Naive thymus-derived CD4-positive, alpha-beta T cell (primary cell): ENCODE measurements around the gene WDR82. TPM values are rescaled to one million over a fixed set of nuclear protein-coding genes. Genes with fewer than 3 reads are reported as not detected.

ENCODE experiments used
- ATAC-seq: fragments of 150-1000 bp; cut with Tn5 transposase; 2 replicates; pipeline ENCODE4 v1.10.0; 2021; ENCODE audit warnings: mild to moderate bottlenecking, moderate library complexity
- CTCF ChIA-PET: fragments of 350-600 bp; sonication (Branson Sonifier 250); formaldehyde crosslinking; loops from one replicate; lab custom pipeline; 2021; ENCODE audit warnings: antibody characterized with exemption; lab: Charles Lee
- POLR2A ChIA-PET: fragments of 350-600 bp; sonication (Branson Sonifier 250); formaldehyde crosslinking; loops from one replicate; lab custom pipeline; 2021; ENCODE audit warnings: antibody characterized with exemption, inconsistent platforms; lab: Charles Lee
- DNase-seq, 9 donors: peaks; one replicate each; pipeline versions ENCODE4 v3.0.0 to v3.0.0-alpha.2; 2020 to 2022; ENCODE audit warnings: mixed read lengths in 1 of 9
- H3K27ac ChIP-seq: one replicate; pipeline ENCODE4 v1.7.0; 2013; ENCODE audit warnings: mild to moderate bottlenecking, low read depth, low read length, moderate library complexity
- H3K27me3 ChIP-seq, 2 donors: one replicate each; pipeline ENCODE4 v1.7.0; 2013; ENCODE audit warnings: low read length in 2 of 2, mild to moderate bottlenecking in 2 of 2, moderate library complexity in 2 of 2; ENCODE audit not compliant: control insufficient read depth in 2 of 2, insufficient read depth in 2 of 2
- H3K36me3 ChIP-seq, 3 experiments: 1 replicate in 2 of 3; 2 replicates in 1 of 3; pipeline ENCODE4 v1.7.0; 2013; ENCODE audit warnings: low read length in 3 of 3, mild to moderate bottlenecking in 3 of 3, moderate library complexity in 1 of 3; ENCODE audit not compliant: insufficient read depth in 3 of 3, control insufficient read depth in 2 of 3
- H3K4me1 ChIP-seq, 2 donors: one replicate each; pipeline ENCODE4 v1.7.0; 2013; ENCODE audit warnings: low read length in 2 of 2, mild to moderate bottlenecking in 2 of 2, moderate library complexity in 1 of 2; ENCODE audit not compliant: control insufficient read depth in 2 of 2, insufficient read depth in 2 of 2
- H3K4me3 ChIP-seq: 2 replicates; pipeline ENCODE4 v1.7.0; 2013; ENCODE audit warnings: mild to moderate bottlenecking, low read length
- H3K9me3 ChIP-seq, 3 experiments: 1 replicate in 2 of 3; 2 replicates in 1 of 3; pipeline ENCODE4 v1.7.0; 2013; ENCODE audit warnings: low read length in 3 of 3; ENCODE audit not compliant: control insufficient read depth in 2 of 3
- H3K27ac Mint-ChIP-seq, 9 donors: one replicate each; pipeline ENCODE4 v1.8.0; 2020 to 2022; ENCODE audit warnings: mixed read lengths in 9 of 9, mild to moderate bottlenecking in 8 of 9, moderate library complexity in 5 of 9, inconsistent platforms in 2 of 9
- H3K27me3 Mint-ChIP-seq, 5 donors: one replicate each; pipeline ENCODE4 v1.8.0; 2021 to 2022; ENCODE audit warnings: mixed read lengths in 5 of 5, mild to moderate bottlenecking in 1 of 5
- H3K36me3 Mint-ChIP-seq, 5 donors: one replicate each; pipeline ENCODE4 v1.8.0; 2020 to 2022; ENCODE audit warnings: mixed read lengths in 5 of 5, mild to moderate bottlenecking in 3 of 5, inconsistent platforms in 1 of 5
- H3K4me1 Mint-ChIP-seq, 7 donors: one replicate each; pipeline ENCODE4 v1.8.0; 2020 to 2022; ENCODE audit warnings: mixed read lengths in 7 of 7, mild to moderate bottlenecking in 3 of 7, inconsistent platforms in 1 of 7
- H3K4me3 Mint-ChIP-seq, 10 donors: one replicate each; pipeline ENCODE4 v1.8.0; 2020 to 2022; ENCODE audit warnings: mild to moderate bottlenecking in 10 of 10, mixed read lengths in 10 of 10, moderate library complexity in 6 of 10, inconsistent platforms in 2 of 10
- H3K9me3 Mint-ChIP-seq, 11 donors: one replicate each; pipeline ENCODE4 v1.8.0; 2020 to 2022; ENCODE audit warnings: mixed read lengths in 11 of 11, mild to moderate bottlenecking in 4 of 11, inconsistent platforms in 1 of 11, moderate library complexity in 1 of 11
- intact Hi-C, 2 donors: fragments of 100-400 bp; cut with micrococcal nuclease; formaldehyde crosslinking; loops; one replicate each; pipeline ENCODE4 v1.15.1; 2023
- polyA plus RNA-seq, 2 donors: library from polyadenylated mRNA; unstranded; fragments of 300-500 nt; fragmentation: Illumina TruSeq; gene quantifications; one replicate each; pipeline ENCODE4 v1.2.3, GENCODE V29; 2021
- total RNA-seq, 6 experiments: library from RNA in 5 of 6; stranded (reverse) in 5 of 6; gene quantifications; 1 replicate in 5 of 6; 2 replicates in 1 of 6; pipeline ENCODE4 v1.2.3 and lab custom pipeline; 2021 to 2026

Gene WDR82
- total and polyA plus RNA-seq, 7 experiments from 2014 or later = 112 to 181 (median 135) TPM

GRCh38 chr3:52221563-52222318 is 56.7 kb downstream of the WDR82 start:
- no peaks in the 10 kb centered on the region for H3K27me3 ChIP-seq
- H3K27ac Mint-ChIP-seq = peak overlapping the region; percentile 79 to 94 (median 92)
- peak overlapping the region; percentile 59 for H3K27ac ChIP-seq
- H3K9me3 ChIP-seq = no peaks in the 10 kb centered on the region
- peak overlapping the region; percentile 76 to 88 (median 84) for H3K4me3 Mint-ChIP-seq
- H3K4me1 Mint-ChIP-seq = peaks cover 72 to 98% (median 88%) of the 10 kb centered on the region in 7 donors
- no peaks in the 10 kb centered on the region for H3K36me3 ChIP-seq
- H3K27me3 Mint-ChIP-seq = no peaks in the 10 kb centered on the region
- DNase-seq (peak in 7 of 9 donors; percentile 72 to 81 (median 79)), ATAC-seq (peak; percentile 58)
- POLR2A ChIA-PET = interaction anchor here (0.6 to 46.3 kb wide), 14 partner anchors 11 to 297 kb away, joined by 3 to 1418 read pairs (median 7); partner anchors contain the start of genes GLYCTK, PPM1M, TWF2 and WDR82
- CTCF ChIA-PET = interaction anchor here (0.6 to 7.5 kb wide), 16 partner anchors 9 to 540 kb away, joined by 3 to 71 read pairs (median 6); partner anchors contain the start of genes POC1A and TWF2
- peaks cover 70 to 93% of the 10 kb centered on the region in 2 donors for H3K4me1 ChIP-seq
- H3K9me3 Mint-ChIP-seq = no peaks in the 10 kb centered on the region
- intact Hi-C loops = loop anchor here (1.0 to 10.0 kb wide), 7 partner anchors 17 to 226 kb away; partner anchors contain the start of genes POC1A (in 2 of the 2), TWF2 (in 2 of the 2), DUSP7 (in 1 of the 2) and SEMA3G (in 1 of the 2)
- peaks cover 0 to 12% (median 2%) of the 10 kb centered on the region in 5 donors for H3K36me3 Mint-ChIP-seq
- H3K4me3 ChIP-seq = peak overlapping the region; percentile 50

GRCh38 chr3:52221141-52221562 is 57.3 kb downstream of the WDR82 start:
- Histone ChIP-seq H3K4me3 (no peak overlapping the region), H3K4me1 (peaks cover 75 to 93% of the 10 kb centered on the region in 2 donors), H3K36me3 (no peaks in the 10 kb centered on the region), H3K9me3 (no peaks in the 10 kb centered on the region), H3K27ac (no peak overlapping the region), H3K27me3 (no peaks in the 10 kb centered on the region)
- H3K27ac Mint-ChIP-seq = peak overlapping the region in 6 of 9 donors; percentile 12 to 93 (median 84)
- H3K36me3 Mint-ChIP-seq = peaks cover 0 to 12% (median 5%) of the 10 kb centered on the region in 5 donors
- ChIA-PET CTCF (interaction anchor here (0.7 to 7.5 kb wide), 19 partner anchors 9 to 130 kb away, joined by 3 to 71 read pairs (median 5); partner anchors contain the start of genes POC1A and TWF2), POLR2A (interaction anchor here (1.2 to 46.3 kb wide), 10 partner anchors 12 to 168 kb away, joined by 3 to 1418 read pairs (median 12); partner anchors contain the start of genes ALAS1, GLYCTK, PPM1M and TWF2)
- no peaks in the 10 kb centered on the region for H3K27me3 Mint-ChIP-seq
- no peaks in the 10 kb centered on the region for H3K9me3 Mint-ChIP-seq
- DNase-seq (no peak), ATAC-seq (no peak)
- intact Hi-C loops = loop anchor here (2.0 to 10.0 kb wide), 5 partner anchors 18 to 226 kb away; partner anchors contain the start of genes DUSP7 (in 1 of the 2), POC1A (in 1 of the 2), SEMA3G (in 1 of the 2) and TWF2 (in 1 of the 2)
- peak overlapping the region in 8 of 10 donors; percentile 21 to 88 (median 82) for H3K4me3 Mint-ChIP-seq
- H3K4me1 Mint-ChIP-seq = peaks cover 69 to 96% (median 86%) of the 10 kb centered on the region in 7 donors

GRCh38 chr3:52220380-52221026 is 57.9 kb downstream of the WDR82 start:
- H3K27ac ChIP-seq = no peak overlapping the region

GRCh38 chr3:52218937-52219650 is 59.4 kb downstream of the WDR82 start:
- Mint-ChIP-seq H3K9me3 (no peaks in the 10 kb centered on the region), H3K27me3 (no peaks in the 10 kb centered on the region), H3K4me1 (peaks cover 59 to 82% (median 74%) of the 10 kb centered on the region in 7 donors), H3K4me3 (peak overlapping the region in 8 of 10 donors; percentile 27 to 60 (median 48)), H3K27ac (peak overlapping the region in 8 of 9 donors; percentile 52 to 89 (median 72)), H3K36me3 (peaks cover 7 to 22% (median 15%) of the 10 kb centered on the region in 5 donors)
- H3K36me3 ChIP-seq = peaks cover 0 to 19% (median 8%) of the 10 kb centered on the region in 3 experiments
- peak overlapping the region; percentile 16 for H3K27ac ChIP-seq
- H3K4me3 ChIP-seq = no peak overlapping the region
- no peak for DNase-seq
- H3K4me1 ChIP-seq = peaks cover 76% of the 10 kb centered on the region in 2 donors
- intact Hi-C loops = loop anchor here in 1 of 2 donors (2.0 kb wide), 1 partner anchor 20 kb away; the partner anchor contains the start of gene ALAS1
- no peak for ATAC-seq
- no peaks in the 10 kb centered on the region for H3K27me3 ChIP-seq
- ChIA-PET CTCF (interaction anchor here (0.8 to 7.5 kb wide), 11 partner anchors 10 to 228 kb away, joined by 3 to 71 read pairs (median 5); no protein-coding TSS in a partner anchor), POLR2A (interaction anchor here (0.7 to 46.3 kb wide), 7 partner anchors 10 to 120 kb away, joined by 3 to 1418 read pairs (median 4); partner anchors contain the start of genes GLYCTK, TWF2 and WDR82)
- no peaks in the 10 kb centered on the region for H3K9me3 ChIP-seq

More at GRCh38 chr3:52220380-52221026, 57.9 kb downstream of the WDR82 start:
- ChIA-PET POLR2A (interaction anchor here (0.9 to 46.3 kb wide), 8 partner anchors 12 to 278 kb away, joined by 3 to 1418 read pairs (median 14); partner anchors contain the start of genes ALAS1, GLYCTK, PARP3 and PPM1M), CTCF (interaction anchor here (0.6 to 7.5 kb wide), 26 partner anchors 8 to 279 kb away, joined by 3 to 71 read pairs (median 5); partner anchors contain the start of genes POC1A, RRP9 and TWF2)
- H3K4me1 Mint-ChIP-seq = peaks cover 65 to 95% (median 80%) of the 10 kb centered on the region in 7 donors
- DNase-seq (peak; percentile 75 to 90 (median 83)), ATAC-seq (peak; percentile 88)
- H3K9me3 Mint-ChIP-seq = no peaks in the 10 kb centered on the region
- H3K4me3 ChIP-seq = peak overlapping the region; percentile 28
- H3K27me3 Mint-ChIP-seq = no peaks in the 10 kb centered on the region
- no peaks in the 10 kb centered on the region for H3K9me3 ChIP-seq
- peaks cover 0 to 5% (median 0%) of the 10 kb centered on the region in 3 experiments for H3K36me3 ChIP-seq
- peak overlapping the region; percentile 65 to 90 (median 77) for H3K27ac Mint-ChIP-seq
- H3K4me1 ChIP-seq = peaks cover 76 to 88% of the 10 kb centered on the region in 2 donors
- no peaks in the 10 kb centered on the region for H3K27me3 ChIP-seq
- peaks cover 0 to 14% (median 7%) of the 10 kb centered on the region in 5 donors for H3K36me3 Mint-ChIP-seq
- H3K4me3 Mint-ChIP-seq = peak overlapping the region; percentile 39 to 77 (median 64)
- intact Hi-C loops = loop anchor here (1.0 to 10.0 kb wide), 9 partner anchors 11 to 227 kb away; partner anchors contain the start of genes DUSP7 (in 1 of the 2), POC1A (in 1 of the 2), SEMA3G (in 1 of the 2) and TWF2 (in 1 of the 2)

GRCh38 chr3:52218454-52218853 is 60.0 kb downstream of the WDR82 start:
- ATAC-seq (no peak), DNase-seq (no peak)
- peak overlapping the region; percentile 33 to 89 (median 74) for H3K27ac Mint-ChIP-seq
- intact Hi-C loops = loop anchor here in 1 of 2 donors (2.0 kb wide), 1 partner anchor 20 kb away; the partner anchor contains the start of gene ALAS1
- Histone ChIP-seq H3K27me3 (no peaks in the 10 kb centered on the region), H3K36me3 (peaks cover 5 to 25% (median 13%) of the 10 kb centered on the region in 3 experiments), H3K27ac (peak overlapping the region; percentile 9), H3K9me3 (no peaks in the 10 kb centered on the region), H3K4me3 (peak overlapping the region; percentile 40), H3K4me1 (peaks cover 70 to 73% of the 10 kb centered on the region in 2 donors)
- POLR2A ChIA-PET = interaction anchor here (0.7 to 46.3 kb wide), 6 partner anchors 10 to 120 kb away, joined by 3 to 1418 read pairs (median 4); partner anchors contain the start of genes GLYCTK, TWF2 and WDR82
- H3K4me3 Mint-ChIP-seq = peak overlapping the region; percentile 25 to 77 (median 48)
- H3K27me3 Mint-ChIP-seq = no peaks in the 10 kb centered on the region
- H3K36me3 Mint-ChIP-seq = peaks cover 13 to 21% (median 21%) of the 10 kb centered on the region in 5 donors
- peaks cover 52 to 79% (median 69%) of the 10 kb centered on the region in 7 donors for H3K4me1 Mint-ChIP-seq
- no peaks in the 10 kb centered on the region for H3K9me3 Mint-ChIP-seq
- CTCF ChIA-PET = interaction anchor here (1.1 to 7.5 kb wide), 2 partner anchors 15 to 121 kb away, joined by 8 to 71 read pairs; no protein-coding TSS in a partner anchor
